Neural progenitor cell (in vitro differentiated cells): ENCODE results near the gene AMMECR1L. TPM values are rescaled to one million over a fixed set of nuclear protein-coding genes. Genes with fewer than 3 reads are reported as not detected.
A peak's percentile ranks its signal among the peaks of the same experiment; 100 is the strongest.

Experiments used
- DNase-seq: peaks from one replicate; pipeline ENCODE4 v3.0.0-alpha.2; 2016; ENCODE audit warnings: low spot score
- H2AFZ ChIP-seq: fragments of 200-600 bp; sonication (generic); replicated peaks from 2 replicates; pipeline ENCODE4 v1.6.1; 2016; ENCODE audit warnings: antibody characterized with exemption
- H3F3A ChIP-seq: fragments of 200-600 bp; sonication (generic); 2 replicates; pipeline ENCODE4 v1.6.1; 2016; ENCODE audit warnings: antibody characterized with exemption, low read depth
- H3K27ac ChIP-seq: fragments of 200-600 bp; sonication (generic); 2 replicates; pipeline ENCODE4 v1.5.1; 2016; ENCODE audit warnings: mild to moderate bottlenecking
- H3K27me3 ChIP-seq: fragments of 200-600 bp; sonication (generic); 2 replicates; pipeline ENCODE4 v1.6.1; 2016; ENCODE audit warnings: mild to moderate bottlenecking, moderate library complexity
- H3K36me3 ChIP-seq: fragments of 200-600 bp; sonication (generic); 2 replicates; pipeline ENCODE4 v1.5.1; 2016
- H3K4me1 ChIP-seq: fragments of 200-600 bp; sonication (generic); 2 replicates; pipeline ENCODE4 v1.6.1; 2016; ENCODE audit warnings: mixed run types
- H3K4me2 ChIP-seq: fragments of 200-600 bp; sonication (generic); 2 replicates; pipeline ENCODE4 v1.6.1; 2016
- H3K4me3 ChIP-seq: fragments of 200-600 bp; sonication (generic); 2 replicates; pipeline ENCODE4 v1.5.1; 2016
- H3K79me2 ChIP-seq: fragments of 200-600 bp; sonication (generic); 2 replicates; pipeline ENCODE4 v1.6.1; 2016; ENCODE audit warnings: low read depth
- H3K9ac ChIP-seq: fragments of 200-600 bp; sonication (generic); 2 replicates; pipeline ENCODE4 v1.6.1; 2016
- H3K9me3 ChIP-seq: fragments of 200-600 bp; sonication (generic); 2 replicates; pipeline ENCODE4 v1.5.1; 2016; ENCODE audit warnings: low read depth
- H4K20me1 ChIP-seq: fragments of 200-600 bp; sonication (generic); 2 replicates; pipeline ENCODE4 v1.6.1; 2016; ENCODE audit warnings: low read depth
- H3K27ac Mint-ChIP-seq: 3 replicates; pipeline ENCODE4 v1.8.0; 2021; ENCODE audit warnings: mixed read lengths
- H3K27me3 Mint-ChIP-seq: 2 replicates; pipeline ENCODE4 v1.8.0; 2022; ENCODE audit warnings: low read depth, mild to moderate bottlenecking, inconsistent platforms, moderate library complexity, mixed read lengths; ENCODE audit not compliant: insufficient read depth
- H3K36me3 Mint-ChIP-seq: 3 replicates; pipeline ENCODE4 v1.8.0; 2021; ENCODE audit warnings: mixed read lengths
- H3K4me1 Mint-ChIP-seq: 3 replicates; pipeline ENCODE4 v1.8.0; 2021; ENCODE audit warnings: mixed read lengths
- H3K4me3 Mint-ChIP-seq: 3 replicates; pipeline ENCODE4 v1.8.0; 2021; ENCODE audit warnings: mild to moderate bottlenecking, moderate library complexity, mixed read lengths
- H3K9me3 Mint-ChIP-seq: 3 replicates; pipeline ENCODE4 v1.8.0; 2020; ENCODE audit warnings: mixed read lengths
- CTCF ChIP-seq: fragments of 200-600 bp; sonication (generic); IDR thresholded peaks from 2 replicates; pipeline ENCODE4 v1.5.1; 2017; ENCODE audit warnings: antibody characterized with exemption, mild to moderate bottlenecking
- EZH2 ChIP-seq: fragments of 200-600 bp; sonication (generic); IDR thresholded peaks from 2 replicates; pipeline ENCODE4 v1.6.1; 2017; ENCODE audit warnings: antibody characterized with exemption, mild to moderate bottlenecking, moderate library complexity
- EZH2phosphoT487 ChIP-seq: fragments of 200-600 bp; sonication (generic); IDR thresholded peaks from 2 replicates; pipeline ENCODE4 v1.6.1; 2017; ENCODE audit warnings: antibody characterized with exemption
- total RNA-seq: library from RNA; depleted of rRNA; stranded (reverse); fragments of >200 nt; gene quantifications from 2 replicates; pipeline ENCODE4 v1.2.3, GENCODE V29; 2015; ENCODE audit warnings: low replicate concordance

AMMECR1L gene
- total RNA-seq, 1 donor from 2014 or later, result 21.0 TPM

- TF ChIP-seq EZH2 (no peak), CTCF (no peak), EZH2phosphoT487 (no peak)
- Mint-ChIP-seq H3K27ac (peak overlapping the region; percentile 65), H3K36me3 (peaks cover 10% of the 10 kb centered on the region), H3K4me1 (peaks cover 31% of the 10 kb centered on the region), H3K9me3 (no peaks in the 10 kb centered on the region), H3K4me3 (peak overlapping the region; percentile 98), H3K27me3 (no peaks in the 10 kb centered on the region)
- H3F3A ChIP-seq, result peaks cover 18% of the 10 kb centered on the region
- H4K20me1 ChIP-seq, result peaks cover 41% of the 10 kb centered on the region
- H2AFZ ChIP-seq, result peak overlapping the region; percentile 54
- no peaks in the 10 kb centered on the region for H3K36me3 ChIP-seq
- peak overlapping the region; percentile 58 for H3K9ac ChIP-seq
- peak overlapping the region; percentile 88 for H3K4me2 ChIP-seq
- H3K4me3 ChIP-seq, result peak overlapping the region; percentile 94
- peaks cover 7% of the 10 kb centered on the region for H3K4me1 ChIP-seq
- peaks cover 56% of the 10 kb centered on the region for H3K79me2 ChIP-seq
- DNase-seq, result peak; percentile 21
- H3K27me3 ChIP-seq, result no peaks in the 10 kb centered on the region
- H3K9me3 ChIP-seq, result no peaks in the 10 kb centered on the region
- H3K27ac ChIP-seq, result no peak overlapping the region
Observed at GRCh38 chr2:127857265-127857808, 28.4 kb downstream of the AMMECR1L start.

GRCh38 chr2:127853671-127854070 is 32.1 kb downstream of the AMMECR1L start:
- Histone ChIP-seq H3K9me3 (no peaks in the 10 kb centered on the region), H3K4me2 (no peak overlapping the region), H2AFZ (no peak overlapping the region), H3K4me3 (no peak overlapping the region), H3K27me3 (no peaks in the 10 kb centered on the region), H3K9ac (no peak overlapping the region), H3K4me1 (no peaks in the 10 kb centered on the region), H4K20me1 (peaks cover 36% of the 10 kb centered on the region), H3F3A (no peaks in the 10 kb centered on the region), H3K27ac (no peak overlapping the region), H3K36me3 (peaks cover 7% of the 10 kb centered on the region), H3K79me2 (peaks cover 77% of the 10 kb centered on the region)
- TF ChIP-seq EZH2, result no peak
- no peak for TF ChIP-seq EZH2phosphoT487
- no peak for TF ChIP-seq CTCF
- Mint-ChIP-seq H3K27me3 (no peaks in the 10 kb centered on the region), H3K27ac (no peak overlapping the region), H3K36me3 (peaks cover 27% of the 10 kb centered on the region), H3K4me1 (peaks cover 17% of the 10 kb centered on the region), H3K4me3 (no peak overlapping the region), H3K9me3 (no peaks in the 10 kb centered on the region)
- no peak for DNase-seq

GRCh38 chr2:127852388-127852787 is 33.4 kb downstream of the AMMECR1L start:
- Mint-ChIP-seq H3K27me3 (no peaks in the 10 kb centered on the region), H3K4me1 (peaks cover 14% of the 10 kb centered on the region), H3K36me3 (peaks cover 32% of the 10 kb centered on the region), H3K9me3 (no peaks in the 10 kb centered on the region), H3K27ac (no peak overlapping the region), H3K4me3 (no peak overlapping the region)
- H4K20me1 ChIP-seq, result peaks cover 36% of the 10 kb centered on the region
- no peaks in the 10 kb centered on the region for H3F3A ChIP-seq
- DNase-seq, result no peak
- no peak overlapping the region for H2AFZ ChIP-seq
- no peak overlapping the region for H3K9ac ChIP-seq
- peaks cover 72% of the 10 kb centered on the region for H3K79me2 ChIP-seq
- H3K27ac ChIP-seq, result no peak overlapping the region
- no peak overlapping the region for H3K4me2 ChIP-seq
- H3K9me3 ChIP-seq, result no peaks in the 10 kb centered on the region
- TF ChIP-seq EZH2phosphoT487 (no peak), CTCF (no peak), EZH2 (no peak)
- H3K27me3 ChIP-seq, result no peaks in the 10 kb centered on the region
- H3K4me3 ChIP-seq, result no peak overlapping the region
- no peaks in the 10 kb centered on the region for H3K4me1 ChIP-seq
- peaks cover 7% of the 10 kb centered on the region for H3K36me3 ChIP-seq
